NOMO-1 treated with DMSO at 0.1 percent for 48 hours (cell line): Measurements from ENCODE around the gene IFI6.
A peak's percentile ranks its signal among the peaks of the same experiment; 100 is the strongest.
"Not testable (repeated sequence)": the region's sequence is repeated elsewhere in the genome, so short reads cannot be mapped to it uniquely, and the experiment has no call there.

Experiments used
- DNase-seq: peaks from one replicate; lab custom pipeline; 2025; ENCODE audit not compliant: unreplicated experiment; lab: John Stamatoyannopoulos, UW

The IFI6 gene

DNA sequence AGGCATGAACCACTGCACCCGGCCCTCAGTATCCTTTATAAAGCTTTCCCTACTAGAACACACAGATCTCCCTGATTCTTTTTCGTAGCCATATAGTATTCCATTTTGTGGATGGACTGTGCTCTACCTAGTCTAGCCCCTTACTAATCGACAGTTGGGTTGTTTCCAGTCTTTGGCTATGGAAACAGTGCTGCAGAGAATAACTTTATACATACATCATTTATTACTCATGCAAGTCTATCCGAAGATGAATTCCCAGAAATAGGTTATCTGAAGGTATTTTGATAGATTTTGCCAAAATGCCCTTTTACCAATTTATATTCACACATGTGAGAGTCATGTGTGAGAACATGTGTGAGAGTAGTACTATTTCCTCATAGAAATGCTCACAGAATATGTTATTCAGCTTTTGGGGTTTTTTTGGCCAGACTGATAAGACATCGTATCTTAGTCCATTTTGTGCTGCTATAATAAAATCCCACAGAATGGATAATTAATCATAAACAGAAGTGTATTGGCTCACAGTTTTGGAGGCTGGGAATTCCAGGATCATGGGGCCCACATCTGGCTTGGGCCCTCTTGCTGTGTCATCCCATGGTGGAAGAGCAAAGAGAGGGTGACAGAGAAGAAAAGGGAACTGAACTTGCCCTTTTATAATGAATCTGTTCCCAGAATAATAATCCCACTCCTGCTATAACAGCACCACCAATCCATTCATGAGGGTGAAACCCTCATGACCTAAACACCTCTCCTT lies 19.7 kb downstream of the IFI6 start:
- no peak for DNase-seq

DNA sequence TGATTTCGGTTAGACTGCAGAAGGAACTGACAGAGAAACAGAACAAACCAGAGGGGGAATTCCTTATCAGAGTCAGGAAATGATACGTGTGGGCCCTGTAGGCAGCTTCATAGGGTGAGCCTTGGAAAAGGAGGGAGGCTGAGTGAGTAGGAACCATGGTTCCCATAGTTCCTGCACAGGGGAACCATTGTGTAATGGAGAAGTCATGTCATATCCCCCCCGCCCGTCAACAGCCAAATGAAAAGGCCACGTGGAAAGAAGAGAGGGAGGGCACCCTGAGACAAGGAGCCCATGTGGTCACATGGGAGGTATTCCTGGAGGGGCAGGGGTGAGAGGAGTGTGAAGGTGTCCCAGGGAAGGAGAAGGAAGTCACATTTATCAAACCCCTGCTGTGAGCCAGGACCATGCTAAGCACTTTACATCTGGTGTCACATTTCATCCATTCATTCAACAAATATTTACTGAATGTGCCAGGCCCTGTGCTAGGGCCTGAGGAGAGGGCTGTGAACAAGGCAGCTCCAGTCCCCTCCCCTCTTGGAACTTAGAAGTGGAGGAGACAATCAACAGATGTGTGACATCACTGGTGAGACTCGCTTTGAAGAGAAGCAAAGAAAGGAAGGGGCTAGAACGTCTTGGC lies 21.3 kb downstream of the IFI6 start:
- DNase-seq, result no peak

DNA sequence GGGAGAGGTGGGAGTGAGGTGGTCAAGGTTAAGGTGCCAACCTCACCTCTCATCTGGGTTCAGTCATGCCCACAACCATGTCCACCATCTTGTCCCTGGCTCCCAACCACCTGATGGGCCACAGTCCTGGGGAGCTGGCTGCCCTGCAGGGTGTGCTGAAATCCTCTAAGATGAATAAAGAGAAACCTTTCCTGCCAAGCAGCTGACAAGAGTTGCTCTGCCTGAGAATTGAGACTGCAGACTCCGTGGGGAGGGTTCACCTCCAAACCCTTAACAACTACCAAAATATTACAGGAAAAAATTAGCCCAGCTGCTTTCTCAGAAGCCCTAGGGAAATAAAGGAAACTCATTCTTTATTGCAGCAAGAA lies 21.8 kb downstream of the IFI6 start:
- no peak for DNase-seq

DNA sequence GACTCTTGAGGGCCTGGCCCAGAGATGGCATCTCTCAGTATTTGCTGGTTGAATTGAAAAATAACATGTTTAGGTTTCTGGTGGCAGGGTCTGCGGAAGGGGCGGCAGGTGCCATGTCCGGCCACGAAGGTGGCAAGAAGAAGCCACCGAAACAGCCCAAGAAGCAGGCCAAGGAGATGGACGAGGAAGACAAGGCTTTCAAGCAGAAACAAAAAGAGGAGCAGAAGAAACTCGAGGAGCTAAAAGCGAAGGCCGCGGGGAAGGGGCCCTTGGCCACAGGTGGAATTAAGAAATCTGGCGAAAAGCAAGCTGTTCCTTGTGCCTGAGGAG lies 22.7 kb downstream of the IFI6 start:
- DNase-seq, result no peak

DNA sequence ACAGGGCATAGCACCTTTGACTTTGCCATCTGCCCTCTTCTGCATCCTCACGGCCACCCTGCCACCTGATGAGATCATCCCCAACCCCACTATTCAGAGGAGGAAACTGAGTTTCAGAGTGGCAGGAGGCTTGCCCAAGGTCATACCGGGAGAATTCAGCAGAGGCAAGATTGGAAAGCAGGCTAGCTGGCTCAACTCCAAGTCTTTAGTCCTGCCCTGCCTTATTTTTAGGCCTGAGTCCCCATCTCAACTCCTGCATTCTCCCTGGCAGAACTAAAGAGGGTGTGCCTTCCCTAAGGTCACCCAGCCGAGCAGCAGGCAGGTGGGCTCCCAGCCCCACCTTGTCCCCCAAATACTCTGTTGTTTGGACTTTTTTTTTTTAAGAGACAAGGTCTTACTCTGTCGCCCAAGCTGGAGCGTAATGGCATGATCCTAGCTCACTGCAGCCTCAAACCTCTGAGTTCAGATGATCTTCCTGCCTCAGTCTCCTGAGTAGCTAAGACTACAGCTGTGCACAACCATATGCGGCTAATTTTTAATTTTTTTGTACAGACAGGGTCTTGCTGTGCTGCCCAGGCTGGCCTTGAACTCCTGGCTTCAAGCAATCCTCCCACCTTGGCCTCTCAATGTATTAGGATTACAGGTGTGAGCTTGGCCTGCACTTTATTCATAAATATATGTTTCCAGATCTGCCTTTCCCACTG lies 23.2 kb downstream of the IFI6 start:
- DNase-seq, result no peak

DNA sequence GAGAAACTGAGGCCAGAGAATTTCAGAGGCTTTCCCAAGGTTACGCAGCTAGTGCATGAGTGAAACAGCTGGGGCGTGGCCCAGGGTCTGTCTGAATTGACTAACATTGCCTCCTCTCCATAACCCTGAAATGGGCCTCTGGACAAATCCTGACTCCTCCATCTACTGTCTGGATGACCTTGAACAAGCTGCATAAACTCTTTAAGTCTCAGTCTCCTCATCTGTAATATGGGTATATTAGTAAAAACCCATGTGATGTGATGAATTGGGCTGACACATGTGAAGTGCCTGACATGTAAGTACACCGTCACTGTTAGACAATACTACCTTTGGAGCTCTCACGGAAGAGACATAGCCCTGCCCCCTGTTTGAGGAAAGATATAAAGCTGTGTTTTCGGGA lies 24.7 kb downstream of the IFI6 start:
- no peak for DNase-seq

DNA sequence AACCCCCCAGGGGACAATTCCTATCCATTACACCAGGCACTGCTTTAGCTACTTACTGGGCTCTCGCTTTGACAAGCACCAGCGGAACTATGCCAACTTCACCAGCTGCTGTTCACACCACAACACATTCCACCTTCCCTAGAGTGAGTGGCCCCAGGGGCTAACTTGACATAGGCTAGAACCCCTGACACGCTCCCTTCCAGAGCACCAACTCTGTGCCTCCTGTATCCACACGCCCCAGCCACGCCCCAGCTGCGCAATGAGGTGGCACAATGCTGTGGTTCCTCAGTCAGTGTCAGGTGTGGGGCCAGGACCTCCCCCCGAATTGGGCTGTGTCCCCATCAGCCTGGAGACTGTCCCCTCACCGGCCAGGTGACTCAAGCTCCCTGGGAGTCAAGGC lies 25.3 kb downstream of the IFI6 start:
- DNase-seq, result no peak

DNA sequence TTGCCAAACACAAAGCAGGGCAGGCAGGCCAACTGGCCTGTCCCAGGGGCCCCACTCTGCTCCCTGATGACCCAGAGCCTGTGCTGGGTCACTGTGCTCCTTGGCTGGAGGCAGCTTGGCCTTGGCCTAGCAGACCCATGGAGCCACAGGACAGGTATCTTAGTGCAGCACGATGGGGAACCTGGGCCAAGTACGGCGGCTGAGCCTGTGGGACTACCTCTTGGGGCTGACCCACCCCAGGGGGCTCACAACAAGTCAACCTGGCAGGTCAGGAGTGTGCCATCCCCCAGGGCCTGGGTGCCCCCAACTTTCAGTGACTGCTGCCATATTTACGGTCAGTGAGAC lies 26.9 kb downstream of the IFI6 start:
- DNase-seq, result no peak

DNA sequence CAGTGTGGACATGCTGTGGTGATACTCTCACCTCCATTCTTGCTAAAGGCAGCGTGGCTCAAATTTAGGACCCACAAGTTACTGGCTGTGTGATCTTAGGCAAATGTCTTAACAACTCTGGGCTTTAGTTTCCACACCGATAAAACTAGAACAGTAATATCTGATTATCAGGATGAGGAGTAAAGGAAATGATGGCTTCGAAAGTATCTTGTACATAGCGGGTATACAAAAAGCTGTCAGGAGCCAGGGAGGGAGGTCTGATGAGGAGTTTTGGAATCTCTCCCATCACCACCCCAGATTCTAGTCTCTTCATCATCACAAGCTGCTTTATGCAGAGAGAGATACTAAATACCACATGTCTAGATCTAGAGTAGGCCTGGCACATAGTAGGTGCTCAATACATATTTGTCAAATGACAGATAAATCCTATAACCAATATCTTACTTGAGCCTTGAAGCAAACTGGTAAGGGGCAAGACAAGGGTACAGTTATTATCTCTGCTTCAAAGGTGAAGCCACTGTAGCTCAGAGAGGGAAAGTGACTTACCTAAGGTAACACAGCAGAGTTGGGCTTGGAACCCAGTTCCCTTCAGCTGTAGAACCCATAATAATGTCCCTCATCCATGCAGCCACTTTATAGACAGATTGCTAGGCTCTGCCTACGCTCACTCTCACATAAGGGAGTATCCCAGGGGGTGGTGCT lies 27.5 kb downstream of the IFI6 start:
- DNase-seq, result no peak

DNA sequence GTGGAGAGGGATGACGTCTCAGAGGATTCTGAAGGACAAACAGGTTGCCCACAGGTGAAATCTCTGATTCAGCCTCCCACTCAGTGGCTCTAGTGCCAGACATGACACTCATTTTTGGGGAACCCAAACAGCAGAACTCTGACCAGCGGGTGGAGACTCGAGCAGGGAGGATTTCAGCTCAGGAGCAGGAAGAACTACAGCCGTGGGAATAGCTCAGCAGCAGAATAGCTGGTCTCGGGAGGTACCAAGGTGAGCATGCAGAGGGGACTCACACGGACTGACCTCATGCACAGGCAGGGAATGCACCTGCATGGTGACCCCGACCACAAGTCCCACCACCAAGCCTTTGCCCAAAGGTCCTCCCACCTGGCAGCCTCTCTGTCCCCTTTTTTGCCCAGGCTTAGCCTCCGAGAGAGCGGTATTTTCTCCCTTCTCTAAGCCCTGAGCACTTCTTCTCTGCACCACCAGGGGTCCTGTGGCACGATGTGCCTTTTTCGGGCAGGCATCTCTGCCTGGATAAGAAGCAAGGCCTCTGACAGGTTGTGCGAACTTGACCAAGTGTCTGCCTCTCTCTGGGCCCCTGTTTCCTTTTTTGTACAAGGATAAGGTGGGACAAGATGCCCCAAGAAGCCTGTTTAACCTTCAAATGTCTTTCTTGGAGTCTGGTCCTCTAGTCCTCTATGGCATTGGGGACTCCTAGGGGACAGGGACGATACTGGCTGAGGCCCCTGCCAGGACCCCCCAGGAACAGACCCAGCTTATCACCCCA lies 28.2 kb downstream of the IFI6 start:
- DNase-seq, result peak; percentile 46

DNA sequence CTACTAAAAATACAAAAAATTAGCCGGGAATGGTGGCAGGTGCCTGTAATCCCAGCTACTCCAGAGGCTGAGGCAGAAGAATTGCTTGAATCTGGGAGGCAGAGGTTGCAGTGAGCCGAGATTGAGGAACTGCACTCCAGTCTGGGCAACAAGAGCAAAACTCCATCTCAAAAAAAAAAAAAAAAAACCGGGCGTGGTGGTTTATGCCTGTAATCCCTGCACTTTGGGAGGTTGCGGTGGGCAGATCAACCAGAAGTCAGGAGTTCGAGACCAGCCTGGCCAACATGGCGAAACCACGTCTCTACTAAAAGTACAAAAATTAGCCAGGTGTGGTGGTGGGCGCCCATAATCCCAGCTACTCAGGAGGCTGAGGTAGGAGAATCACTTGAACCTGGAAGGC lies 31.5 kb downstream of the IFI6 start:
- not testable (repeated sequence) for DNase-seq

DNA sequence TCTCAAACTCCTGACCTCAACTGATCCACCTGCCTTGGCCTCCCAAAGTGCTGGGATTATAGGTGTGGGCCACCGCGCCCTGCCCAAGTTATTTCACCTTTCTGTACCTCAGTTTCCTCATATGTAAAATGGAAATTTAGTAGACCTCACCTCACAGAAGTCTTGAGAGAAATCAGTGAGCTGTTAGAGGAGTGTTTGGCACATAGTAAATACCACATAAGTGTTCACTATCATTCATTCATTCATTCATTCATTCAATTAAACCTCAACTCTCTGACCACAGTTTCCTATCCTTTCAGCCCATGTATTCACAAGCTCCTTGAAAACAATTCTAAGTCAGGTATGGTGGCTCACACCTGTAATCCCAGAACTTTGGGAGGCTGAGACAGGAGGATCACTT lies 33.2 kb downstream of the IFI6 start:
- DNase-seq, result no peak

DNA sequence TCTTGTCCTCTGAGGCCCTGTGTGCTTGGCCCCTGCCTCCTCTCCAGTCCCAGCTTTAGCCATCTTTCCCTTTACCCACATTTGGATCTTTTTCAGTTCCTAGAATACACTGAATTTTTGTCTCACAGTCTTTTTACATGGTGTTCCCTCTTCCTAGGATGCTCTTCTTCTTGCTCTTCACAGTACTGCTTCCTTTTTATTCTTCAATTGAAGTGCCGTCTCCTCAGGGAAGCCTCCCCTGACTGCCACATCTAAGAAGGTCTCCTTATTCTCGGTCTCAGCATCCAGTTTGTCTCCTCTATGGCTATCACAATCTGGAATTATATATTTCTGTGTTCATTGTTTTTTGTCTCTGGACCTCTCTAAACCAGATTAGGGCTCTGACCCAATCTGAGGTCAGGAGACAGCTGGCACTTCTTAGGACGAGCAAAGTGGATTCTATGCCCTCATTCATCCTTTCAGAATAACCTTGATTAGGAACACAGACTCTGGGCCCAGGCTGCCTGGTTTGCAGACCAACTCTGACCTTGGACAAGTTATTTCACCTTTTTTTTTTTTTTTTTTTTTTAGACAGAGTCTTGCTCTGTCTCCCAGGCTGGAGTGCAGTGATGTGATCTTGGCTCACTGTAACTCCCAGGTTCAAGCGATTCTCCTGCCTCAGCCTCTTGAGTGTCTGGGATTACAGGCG lies 33.8 kb downstream of the IFI6 start:
- DNase-seq, result no peak

DNA sequence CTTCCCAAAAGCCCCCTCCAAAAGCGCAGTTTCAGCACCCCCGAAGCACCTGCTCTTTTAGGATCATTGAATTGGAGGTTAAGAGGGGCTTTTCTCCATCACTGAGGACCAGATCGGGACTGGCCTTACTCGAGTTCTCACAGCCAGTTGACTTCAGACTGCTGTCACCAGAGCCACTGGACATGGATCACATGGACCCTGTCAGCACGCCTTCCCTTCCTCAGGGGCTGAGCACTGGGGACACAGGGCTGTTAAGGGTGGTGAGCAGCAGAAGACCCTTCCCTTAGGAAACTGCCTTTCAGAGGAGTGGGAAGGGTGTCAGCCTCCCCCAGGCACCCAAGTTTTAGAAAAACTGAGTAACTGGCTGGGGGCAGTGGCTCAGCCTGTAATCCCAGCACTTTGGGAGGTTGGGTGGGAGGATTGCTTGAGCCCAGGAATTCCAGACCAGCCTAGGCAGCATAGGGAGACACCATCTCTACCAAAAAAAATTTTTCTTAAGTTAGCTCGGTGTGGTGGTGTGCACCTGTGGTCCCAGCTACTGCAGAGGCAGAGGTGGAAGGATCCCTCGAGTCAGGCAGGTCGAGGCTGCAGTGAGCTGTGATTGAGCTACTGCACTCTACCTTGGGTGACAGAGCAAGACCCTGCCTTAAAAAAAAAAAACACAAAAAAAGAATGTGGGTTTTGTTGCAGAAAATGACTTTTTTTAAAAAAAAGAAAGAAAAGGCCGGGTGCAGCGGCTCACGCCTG lies 36.4 kb downstream of the IFI6 start:
- DNase-seq, result no peak

DNA sequence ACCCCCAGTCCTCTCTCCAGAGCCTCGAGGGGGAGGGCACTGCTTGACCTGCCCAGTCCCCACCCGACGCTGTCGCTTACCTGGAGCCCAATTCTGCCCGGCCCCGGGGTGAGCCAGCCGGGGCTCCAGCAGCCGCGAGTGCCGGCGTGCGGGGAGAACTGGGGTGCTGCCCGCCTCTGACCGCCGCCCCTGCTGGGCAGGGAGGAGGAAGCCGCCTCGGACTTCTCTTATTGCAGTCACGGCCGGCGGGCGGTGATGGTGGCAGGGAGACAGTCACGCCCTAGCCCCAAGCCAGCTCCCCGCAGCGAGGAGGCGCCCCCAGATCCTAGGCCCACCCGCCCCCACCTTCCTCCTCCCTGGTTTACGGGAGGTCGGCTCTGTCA lies 37.0 kb downstream of the IFI6 start, which contains the start of gene FGR:
TSS of gene FGR (minus strand) at position 201 of the 383 bp plus-strand sequence. CDS start 11,269 bp downstream, outside the sequence.
- DNase-seq, result no peak

DNA sequence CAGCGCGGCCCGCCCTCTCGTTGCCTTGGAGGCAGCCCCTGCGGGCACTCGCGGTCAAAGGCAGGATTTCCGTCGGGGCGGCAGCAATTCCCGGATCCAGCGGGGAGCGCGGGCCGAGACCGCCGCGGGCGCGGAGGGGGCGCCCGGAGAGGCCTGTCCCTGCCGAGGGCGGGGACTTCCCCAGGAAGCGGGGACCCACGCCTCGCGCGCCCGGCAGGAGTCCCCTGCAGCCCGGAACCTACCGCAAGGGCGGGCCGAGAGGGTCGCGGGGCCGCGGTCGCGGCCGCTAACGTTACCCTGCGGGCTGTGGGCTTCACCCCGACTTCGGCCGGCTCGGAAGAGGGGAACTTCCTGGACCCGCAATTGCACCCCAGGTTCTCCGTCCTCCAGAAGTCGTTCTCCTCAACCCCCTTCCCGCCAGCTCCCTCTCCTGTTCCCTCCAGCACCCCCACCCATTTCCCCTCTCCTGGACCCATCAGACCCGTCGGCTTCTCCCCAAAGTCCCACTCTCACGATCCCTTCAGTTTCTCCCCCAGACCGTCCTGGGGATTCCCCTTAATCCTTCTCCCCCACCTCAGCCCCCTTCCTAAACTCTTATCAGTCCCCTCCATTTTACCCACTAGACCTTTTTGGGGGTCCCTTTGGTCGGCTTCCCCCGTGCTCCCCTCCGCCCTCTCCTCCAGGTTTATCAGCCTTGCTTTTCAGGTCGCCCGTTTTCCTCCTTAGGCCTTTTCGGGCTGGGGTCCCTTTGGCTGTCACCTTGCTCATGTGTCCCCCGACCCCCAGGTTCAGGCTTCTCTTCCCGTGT lies 37.6 kb downstream of the IFI6 start:
- no peak for DNase-seq

DNA sequence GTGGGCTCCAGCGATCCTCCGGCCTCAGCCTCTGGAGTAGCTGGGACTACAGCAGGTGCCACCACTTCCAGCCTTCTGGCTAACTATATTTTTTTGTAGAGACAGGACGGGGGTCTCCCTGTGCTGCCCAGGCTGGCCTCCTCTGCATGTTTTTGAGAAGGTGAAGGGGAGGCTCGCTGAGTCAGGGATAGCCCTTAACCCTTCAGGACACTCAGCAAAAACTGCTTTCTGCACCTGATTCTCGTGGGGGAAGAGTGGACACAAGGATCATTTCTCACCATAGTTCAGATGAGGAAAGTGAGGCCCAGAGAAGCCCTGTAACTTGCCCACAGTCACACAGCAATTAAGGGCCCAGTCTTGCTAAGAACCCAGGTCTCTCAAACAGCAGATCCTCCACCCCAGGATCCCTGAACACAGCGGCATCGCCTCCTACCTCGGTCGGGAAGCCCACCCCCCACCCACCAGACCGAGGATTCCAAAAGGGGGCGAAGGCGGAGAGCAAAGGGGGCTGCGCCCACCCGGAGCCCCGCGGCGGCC lies 38.3 kb downstream of the IFI6 start:
- DNase-seq, result no peak

DNA sequence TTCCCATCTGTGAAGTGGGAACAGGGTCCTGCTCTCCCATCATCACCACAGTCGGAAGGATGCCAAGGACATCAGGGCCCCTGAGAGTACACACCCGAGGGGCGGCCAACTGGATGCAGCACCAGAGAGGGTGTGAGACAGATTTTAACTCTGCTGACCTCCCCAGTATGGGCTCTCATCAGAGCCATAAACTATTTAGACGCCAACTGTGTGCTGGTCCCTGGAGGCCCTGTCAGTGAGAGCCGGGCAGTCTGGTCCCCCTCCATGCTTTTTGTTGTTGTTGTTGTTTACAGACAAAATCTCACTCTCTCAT lies 38.7 kb downstream of the IFI6 start:
- no peak for DNase-seq
